ENCODE measurements around the gene PDSS2. TPM values are rescaled to one million over a fixed set of nuclear protein-coding genes. Genes with fewer than 3 reads are reported as not detected.

The PDSS2 gene
- polyA plus RNA-seq, 3 donors: 10.1 to 13.9 (median 13.3) TPM

DNA sequence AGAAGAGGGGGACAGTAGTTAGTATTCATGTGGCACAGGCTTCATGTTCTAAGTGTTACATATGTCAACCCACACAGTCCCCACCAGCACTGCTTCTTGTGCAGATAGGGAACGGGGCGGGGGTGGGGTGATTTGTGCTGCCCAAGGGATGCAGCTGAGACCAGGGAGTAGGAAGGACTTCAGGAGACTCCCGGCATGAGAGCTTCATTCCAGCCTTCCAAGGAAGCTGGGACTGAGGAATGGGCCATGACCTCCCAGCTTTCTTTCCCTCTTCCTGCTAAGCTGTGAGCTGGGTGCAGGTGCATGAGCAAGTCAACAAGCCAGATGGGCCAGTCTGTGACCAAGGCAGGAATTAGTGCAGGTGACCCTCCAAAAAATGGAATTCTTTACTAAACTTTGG, 353.2 kb downstream of the PDSS2 start:
- intact Hi-C loops (cut with micrococcal nuclease): no loop called here
- no peaks in the 10 kb centered on the region for H3K36me3 Mint-ChIP-seq
- Histone ChIP-seq H3K9me3 (replicated peaks in 1 of 2; ENCODE audit: control insufficient read depth in 1 of 2, insufficient read depth in 1 of 2, low read length in 2 of 2) (no peaks in the 10 kb centered on the region), H2AFZ (ENCODE audit: insufficient read depth, low read depth, low read length, poor library complexity, severe bottlenecking) (no peak overlapping the region), H3K79me2 (ENCODE audit: insufficient read depth, low read length) (no peaks in the 10 kb centered on the region), H3K4me1 (ENCODE audit: control insufficient read depth in 1 of 2, insufficient read depth in 2 of 2, low read length in 2 of 2) (peaks cover 27 to 30% of the 10 kb centered on the region in 2 donors), H3K36me3 (replicated peaks in 1 of 2; ENCODE audit: control insufficient read depth in 1 of 2, insufficient read depth in 2 of 2, low read length in 2 of 2) (no peaks in the 10 kb centered on the region), H3K4me3 (replicated peaks in 1 of 3; ENCODE audit: low read depth in 2 of 3, low read length in 3 of 3) (no peak overlapping the region), H4K20me1 (ENCODE audit: insufficient read depth, low read length) (no peaks in the 10 kb centered on the region), H3K27ac (ENCODE audit: low read depth in 1 of 2, low read length in 2 of 2) (no peak overlapping the region), H3K9ac (ENCODE audit: insufficient read depth, low read length, poor library complexity, severe bottlenecking) (no peak overlapping the region), H3K4me2 (replicated peaks; ENCODE audit: extremely low read depth, low read length, poor library complexity, severe bottlenecking) (no peak overlapping the region), H3K27me3 (ENCODE audit: control insufficient read depth in 2 of 2, insufficient read depth in 2 of 2, low read length in 2 of 2) (no peaks in the 10 kb centered on the region)
- whole genome bisulfite sequencing (ENCODE audit: insufficient coverage): no CpG with 5 or more reads among the region's 3 CpGs
- H3K9me3 Mint-ChIP-seq: no peaks in the 10 kb centered on the region
- peaks cover 0 to 6% (median 4%) of the 10 kb centered on the region in 3 donors for H3K27me3 Mint-ChIP-seq (ENCODE audit: low read depth in 3 of 3)
- H3K4me1 Mint-ChIP-seq: peaks cover 27% of the 10 kb centered on the region
- no peak for DNase-seq
- TF ChIP-seq, protein P1, sequence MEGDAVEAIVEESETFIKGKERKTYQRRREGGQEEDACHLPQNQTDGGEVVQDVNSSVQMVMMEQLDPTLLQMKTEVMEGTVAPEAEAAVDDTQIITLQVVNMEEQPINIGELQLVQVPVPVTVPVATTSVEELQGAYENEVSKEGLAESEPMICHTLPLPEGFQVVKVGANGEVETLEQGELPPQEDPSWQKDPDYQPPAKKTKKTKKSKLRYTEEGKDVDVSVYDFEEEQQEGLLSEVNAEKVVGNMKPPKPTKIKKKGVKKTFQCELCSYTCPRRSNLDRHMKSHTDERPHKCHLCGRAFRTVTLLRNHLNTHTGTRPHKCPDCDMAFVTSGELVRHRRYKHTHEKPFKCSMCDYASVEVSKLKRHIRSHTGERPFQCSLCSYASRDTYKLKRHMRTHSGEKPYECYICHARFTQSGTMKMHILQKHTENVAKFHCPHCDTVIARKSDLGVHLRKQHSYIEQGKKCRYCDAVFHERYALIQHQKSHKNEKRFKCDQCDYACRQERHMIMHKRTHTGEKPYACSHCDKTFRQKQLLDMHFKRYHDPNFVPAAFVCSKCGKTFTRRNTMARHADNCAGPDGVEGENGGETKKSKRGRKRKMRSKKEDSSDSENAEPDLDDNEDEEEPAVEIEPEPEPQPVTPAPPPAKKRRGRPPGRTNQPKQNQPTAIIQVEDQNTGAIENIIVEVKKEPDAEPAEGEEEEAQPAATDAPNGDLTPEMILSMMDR (IDR thresholded peaks at IDR 0.05): no peak
- no peak overlapping the region for H3K27ac Mint-ChIP-seq
- H3K4me3 Mint-ChIP-seq: no peak overlapping the region

DNA sequence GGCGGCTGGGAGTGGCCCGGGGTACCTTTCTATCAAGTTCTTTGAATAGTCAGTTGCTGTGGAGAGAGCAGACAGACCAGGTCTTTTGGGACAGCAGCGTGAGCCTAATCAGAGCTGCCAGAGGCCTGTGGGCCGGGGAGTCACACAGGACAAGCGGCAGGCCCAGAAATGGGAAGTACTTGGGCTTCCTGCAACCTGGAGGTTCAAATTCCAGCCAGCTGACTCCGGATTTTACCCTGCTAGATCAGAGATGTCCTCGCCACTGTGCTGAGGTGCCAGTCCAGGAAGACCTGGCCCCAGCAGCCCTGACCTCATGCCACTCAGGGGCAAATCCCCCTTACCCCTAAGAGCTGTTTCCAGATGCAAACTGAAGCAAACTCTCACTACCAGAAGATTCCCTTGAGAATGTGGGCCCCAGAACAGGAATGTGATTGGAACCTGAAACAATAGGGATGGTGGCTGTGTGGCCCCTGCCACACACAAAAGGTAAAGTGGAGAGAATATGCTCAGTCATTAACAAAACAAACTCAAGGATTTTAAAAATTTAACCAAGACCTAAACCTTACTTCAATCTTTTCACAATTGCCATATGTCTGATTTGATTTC, 353.8 kb downstream of the PDSS2 start:
- no peaks in the 10 kb centered on the region for H3K27me3 ChIP-seq (ENCODE audit: control insufficient read depth in 2 of 2, insufficient read depth in 2 of 2, low read length in 2 of 2)
- no peaks in the 10 kb centered on the region for H3K9me3 ChIP-seq (replicated peaks in 1 of 2; ENCODE audit: control insufficient read depth in 1 of 2, insufficient read depth in 1 of 2, low read length in 2 of 2)
- H3K27ac Mint-ChIP-seq: no peak overlapping the region

More for the DNA sequence above, 353.8 kb downstream of the PDSS2 start:
- H3K27me3 Mint-ChIP-seq (ENCODE audit: low read depth in 3 of 3): peaks cover 0 to 6% (median 4%) of the 10 kb centered on the region in 3 donors
- Histone ChIP-seq H3K4me2 (replicated peaks; ENCODE audit: extremely low read depth, low read length, poor library complexity, severe bottlenecking) (no peak overlapping the region), H3K27ac (ENCODE audit: low read depth in 1 of 2, low read length in 2 of 2) (no peak overlapping the region), H4K20me1 (ENCODE audit: insufficient read depth, low read length) (no peaks in the 10 kb centered on the region), H3K79me2 (ENCODE audit: insufficient read depth, low read length) (no peaks in the 10 kb centered on the region), H3K36me3 (replicated peaks in 1 of 2; ENCODE audit: control insufficient read depth in 1 of 2, insufficient read depth in 2 of 2, low read length in 2 of 2) (no peaks in the 10 kb centered on the region), H3K4me3 (replicated peaks in 1 of 3; ENCODE audit: low read depth in 2 of 3, low read length in 3 of 3) (no peak overlapping the region), H3K4me1 (ENCODE audit: control insufficient read depth in 1 of 2, insufficient read depth in 2 of 2, low read length in 2 of 2) (peaks cover 23 to 26% of the 10 kb centered on the region in 2 donors), H3K9ac (ENCODE audit: insufficient read depth, low read length, poor library complexity, severe bottlenecking) (no peak overlapping the region), H2AFZ (ENCODE audit: insufficient read depth, low read depth, low read length, poor library complexity, severe bottlenecking) (no peak overlapping the region)
- H3K36me3 Mint-ChIP-seq: no peaks in the 10 kb centered on the region
- WGBS (ENCODE audit: insufficient coverage): 32% methylated on average over 4 of the region's 7 CpGs
- no peak for DNase-seq
- H3K4me3 Mint-ChIP-seq: no peak overlapping the region
- no peaks in the 10 kb centered on the region for H3K9me3 Mint-ChIP-seq
- H3K4me1 Mint-ChIP-seq: peaks cover 27% of the 10 kb centered on the region
- TF ChIP-seq, protein P1 (IDR thresholded peaks at IDR 0.05): no peak
- intact Hi-C loops (cut with micrococcal nuclease): no loop called here
